NCI-H187 (cell line): ENCODE data around the gene TMCO6.
A peak's percentile ranks its signal among the peaks of the same experiment; 100 is the strongest.
"Not testable (repeated sequence)": the region's sequence is repeated elsewhere in the genome, so short reads cannot be mapped to it uniquely, and the experiment has no call there.

Source experiments
- DNase-seq, 2 experiments: peaks; one replicate each; lab custom pipeline; 2025; lab: John Stamatoyannopoulos, UW

The TMCO6 gene

GRCh38 chr5:140630292-140631035 is 8.8 kb upstream of the TMCO6 start:
- no peak for DNase-seq

GRCh38 chr5:140631036-140631417 is 8.2 kb upstream of the TMCO6 start:
- DNase-seq = no peak

GRCh38 chr5:140631831-140632365 is 7.4 kb upstream of the TMCO6 start:
- DNase-seq = peak in 1 of 2 experiments; percentile 6

GRCh38 chr5:140632366-140633020 is 6.8 kb upstream of the TMCO6 start:
- no peak for DNase-seq

- DNase-seq = no peak
Measured at GRCh38 chr5:140633021-140633471, 6.2 kb upstream of the TMCO6 start, which contains the start of gene CD14. Gene CD14, minus strand, starts transcription at chr5:140633175. Its CDS starts 104 bp downstream, at chr5:140633071.

GRCh38 chr5:140633501-140633900 is 5.8 kb upstream of the TMCO6 start:
- DNase-seq = no peak

- no peak for DNase-seq
Measured at GRCh38 chr5:140634103-140634502, 5.1 kb upstream of the TMCO6 start.

- DNase-seq = no peak
Measured at GRCh38 chr5:140635291-140636257, 3.7 kb upstream of the TMCO6 start.

GRCh38 chr5:140637371-140638100 is 1.7 kb upstream of the TMCO6 start:
- no peak for DNase-seq

GRCh38 chr5:140638898-140639147 is 428 bp upstream of the TMCO6 start:
- not testable (repeated sequence) for DNase-seq

GRCh38 chr5:140641716-140642115 is 2.5 kb downstream of the TMCO6 start:
- no peak for DNase-seq

- DNase-seq = no peak
Measured at GRCh38 chr5:140642718-140643117, 3.5 kb downstream of the TMCO6 start.

GRCh38 chr5:140647042-140647419 is 7.8 kb downstream of the TMCO6 start:
- DNase-seq = no peak

GRCh38 chr5:140658870-140659269 is 19.6 kb downstream of the TMCO6 start:
- no peak for DNase-seq

- not testable (repeated sequence) for DNase-seq
Measured at GRCh38 chr5:140660371-140660770, 21.1 kb downstream of the TMCO6 start.

- DNase-seq = no peak
Measured at GRCh38 chr5:140664030-140664358, 24.7 kb downstream of the TMCO6 start.

- peak; percentile 83 to 86 for DNase-seq
Measured at GRCh38 chr5:140664359-140665119, 25.3 kb downstream of the TMCO6 start, which contains the start of gene WDR55. Gene WDR55, plus strand, starts transcription at chr5:140664904. Its CDS starts 9 bp downstream, at chr5:140664913.

- not testable (repeated sequence) for DNase-seq
Measured at GRCh38 chr5:140671035-140671434, 31.8 kb downstream of the TMCO6 start.

- no peak for DNase-seq
Measured at GRCh38 chr5:140671472-140672125, 32.3 kb downstream of the TMCO6 start.

- no peak for DNase-seq
Measured at GRCh38 chr5:140672455-140673186, 33.4 kb downstream of the TMCO6 start.
